ENCODE results near the gene ZNF511.

DNA sequence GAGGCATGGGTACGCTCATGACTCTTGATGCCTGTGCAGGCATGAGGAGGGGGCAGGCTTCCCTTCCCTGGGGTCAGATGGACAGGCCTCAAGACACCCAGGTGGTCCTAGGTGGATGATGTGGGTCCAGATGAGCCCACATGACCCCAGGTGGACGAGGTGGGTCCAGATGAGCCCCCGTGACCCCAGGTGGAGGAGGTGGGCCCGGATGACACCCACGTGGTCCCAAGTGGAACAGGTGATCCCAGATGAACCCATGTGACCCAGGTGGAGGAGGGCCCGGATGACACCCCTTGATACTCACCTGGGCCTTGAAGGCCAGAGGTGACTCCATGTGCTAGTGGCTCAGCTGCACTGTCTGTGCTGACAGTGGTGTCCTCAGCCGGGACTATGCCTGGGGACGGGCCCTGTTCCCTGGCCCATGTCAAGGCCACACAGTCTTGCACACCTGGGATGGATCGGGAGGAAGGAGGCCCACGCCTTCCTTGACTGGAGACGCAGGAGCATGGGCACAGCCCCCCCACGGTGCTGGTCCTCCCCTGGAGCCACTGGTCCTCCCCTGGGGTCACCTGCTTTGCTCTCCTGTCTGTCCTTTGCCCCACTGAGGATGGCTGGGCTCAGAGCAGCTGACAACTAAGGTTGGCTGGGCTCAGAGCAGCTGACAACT lies 41.7 kb downstream of the ZNF511 start:
- TF ChIP-seq, protein P1, sequence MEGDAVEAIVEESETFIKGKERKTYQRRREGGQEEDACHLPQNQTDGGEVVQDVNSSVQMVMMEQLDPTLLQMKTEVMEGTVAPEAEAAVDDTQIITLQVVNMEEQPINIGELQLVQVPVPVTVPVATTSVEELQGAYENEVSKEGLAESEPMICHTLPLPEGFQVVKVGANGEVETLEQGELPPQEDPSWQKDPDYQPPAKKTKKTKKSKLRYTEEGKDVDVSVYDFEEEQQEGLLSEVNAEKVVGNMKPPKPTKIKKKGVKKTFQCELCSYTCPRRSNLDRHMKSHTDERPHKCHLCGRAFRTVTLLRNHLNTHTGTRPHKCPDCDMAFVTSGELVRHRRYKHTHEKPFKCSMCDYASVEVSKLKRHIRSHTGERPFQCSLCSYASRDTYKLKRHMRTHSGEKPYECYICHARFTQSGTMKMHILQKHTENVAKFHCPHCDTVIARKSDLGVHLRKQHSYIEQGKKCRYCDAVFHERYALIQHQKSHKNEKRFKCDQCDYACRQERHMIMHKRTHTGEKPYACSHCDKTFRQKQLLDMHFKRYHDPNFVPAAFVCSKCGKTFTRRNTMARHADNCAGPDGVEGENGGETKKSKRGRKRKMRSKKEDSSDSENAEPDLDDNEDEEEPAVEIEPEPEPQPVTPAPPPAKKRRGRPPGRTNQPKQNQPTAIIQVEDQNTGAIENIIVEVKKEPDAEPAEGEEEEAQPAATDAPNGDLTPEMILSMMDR (IDR thresholded peaks at IDR 0.05; ENCODE audit: low read depth, low read length), result no peak
- TF ChIP-seq POLR2A (IDR thresholded peaks at IDR 0.05; ENCODE audit: extremely low read depth, insufficient read length), result no peak
- TF ChIP-seq MYC (IDR thresholded peaks at IDR 0.05; ENCODE audit: low read depth, low read length), result no peak
- TF ChIP-seq, protein P2, sequence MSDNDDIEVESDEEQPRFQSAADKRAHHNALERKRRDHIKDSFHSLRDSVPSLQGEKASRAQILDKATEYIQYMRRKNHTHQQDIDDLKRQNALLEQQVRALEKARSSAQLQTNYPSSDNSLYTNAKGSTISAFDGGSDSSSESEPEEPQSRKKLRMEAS (IDR thresholded peaks at IDR 0.05; ENCODE audit: low read depth, low read length), result no peak

Data from NB4 (cell line).